Measurements from ENCODE around the gene CDK5RAP1. TPM values are rescaled to one million over a fixed set of nuclear protein-coding genes. Genes with fewer than 3 reads are reported as not detected.

CDK5RAP1 gene
- total RNA-seq, 1 donor from 2014 or later, result 42.0 TPM

GRCh38 chr20:33423141-33423834 lies 22.0 kb upstream of the CDK5RAP1 start:
- Mint-ChIP-seq H3K27ac (no peak overlapping the region), H3K4me1 (no peaks in the 10 kb centered on the region)

GRCh38 chr20:33419140-33419974 lies 18.0 kb upstream of the CDK5RAP1 start:
- Mint-ChIP-seq H3K27ac (no peak overlapping the region), H3K4me1 (no peaks in the 10 kb centered on the region), H3K9me3 (no peaks in the 10 kb centered on the region), H3K36me3 (no peaks in the 10 kb centered on the region), H3K27me3 (ENCODE audit: insufficient read depth, low read depth) (peaks cover 3% of the 10 kb centered on the region), H3K4me3 (no peak overlapping the region)
- no peaks in the 10 kb centered on the region for H3K36me3 ChIP-seq
- no peak overlapping the region for H3K27ac ChIP-seq
- no peaks in the 10 kb centered on the region for H3K9me3 ChIP-seq (ENCODE audit: low read depth)
- H2AFZ ChIP-seq (replicated peaks), result no peak overlapping the region
- H3K4me1 ChIP-seq, result no peaks in the 10 kb centered on the region
- H4K20me1 ChIP-seq (ENCODE audit: low read depth), result no peaks in the 10 kb centered on the region
- no peaks in the 10 kb centered on the region for H3K27me3 ChIP-seq
- no peak for TF ChIP-seq EZH2 (IDR thresholded peaks at IDR 0.05)
- H3K4me3 ChIP-seq, result no peak overlapping the region
- no peaks in the 10 kb centered on the region for H3K79me2 ChIP-seq (ENCODE audit: low read depth)
- no peaks in the 10 kb centered on the region for H3F3A ChIP-seq (ENCODE audit: low read depth)
- DNase-seq (ENCODE audit: low spot score), result no peak
- no peak overlapping the region for H3K9ac ChIP-seq
- H3K4me2 ChIP-seq, result no peak overlapping the region

More at GRCh38 chr20:33423141-33423834, 22.0 kb upstream of the CDK5RAP1 start:
- H3K27me3 ChIP-seq, result no peaks in the 10 kb centered on the region
- no peak overlapping the region for H3K4me2 ChIP-seq
- Mint-ChIP-seq H3K36me3 (no peaks in the 10 kb centered on the region), H3K4me3 (no peak overlapping the region), H3K27me3 (ENCODE audit: insufficient read depth, low read depth) (peaks cover 3% of the 10 kb centered on the region), H3K9me3 (no peaks in the 10 kb centered on the region)
- no peak overlapping the region for H3K9ac ChIP-seq
- H2AFZ ChIP-seq (replicated peaks), result no peak overlapping the region
- no peaks in the 10 kb centered on the region for H3F3A ChIP-seq (ENCODE audit: low read depth)
- no peak overlapping the region for H3K4me3 ChIP-seq
- TF ChIP-seq EZH2phosphoT487 (IDR thresholded peaks at IDR 0.05), result no peak
- H3K27ac ChIP-seq, result no peak overlapping the region
- H3K9me3 ChIP-seq (ENCODE audit: low read depth), result no peaks in the 10 kb centered on the region
- H3K4me1 ChIP-seq, result no peaks in the 10 kb centered on the region
- no peak for DNase-seq (ENCODE audit: low spot score)
- no peaks in the 10 kb centered on the region for H3K36me3 ChIP-seq
- no peaks in the 10 kb centered on the region for H4K20me1 ChIP-seq (ENCODE audit: low read depth)
- H3K79me2 ChIP-seq (ENCODE audit: low read depth), result no peaks in the 10 kb centered on the region

DNA sequence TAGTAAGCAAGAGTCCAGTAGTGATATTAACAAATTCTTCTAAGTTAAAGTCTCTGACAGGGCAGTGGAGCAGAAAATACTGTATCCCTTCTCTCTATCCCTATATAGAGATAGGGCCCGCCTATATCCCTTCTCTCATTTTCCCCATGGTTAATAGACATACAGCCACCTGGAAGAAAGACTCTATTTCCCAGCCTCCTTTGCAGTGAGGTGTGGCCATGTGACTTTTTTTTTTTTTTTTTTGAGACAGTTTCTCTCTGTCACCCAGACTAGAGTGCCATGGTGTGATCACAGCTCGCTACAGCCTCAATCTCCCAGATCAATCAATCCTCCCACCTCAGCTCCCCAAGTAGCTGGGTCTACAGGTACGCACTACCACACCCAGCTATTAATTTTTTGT lies 16.7 kb upstream of the CDK5RAP1 start:
- no peaks in the 10 kb centered on the region for H3K36me3 ChIP-seq
- no peak overlapping the region for H3K4me2 ChIP-seq
- no peak overlapping the region for H2AFZ ChIP-seq (replicated peaks)
- H3K9me3 ChIP-seq (ENCODE audit: low read depth), result no peaks in the 10 kb centered on the region
- H3K27ac ChIP-seq, result no peak overlapping the region
- Mint-ChIP-seq H3K9me3 (no peaks in the 10 kb centered on the region), H3K4me1 (no peaks in the 10 kb centered on the region), H3K27ac (no peak overlapping the region), H3K4me3 (no peak overlapping the region), H3K27me3 (ENCODE audit: insufficient read depth, low read depth) (peaks cover 3% of the 10 kb centered on the region), H3K36me3 (peaks cover 2% of the 10 kb centered on the region)
- TF ChIP-seq CTCF (IDR thresholded peaks at IDR 0.05) (no peak), EZH2 (IDR thresholded peaks at IDR 0.05) (no peak), EZH2phosphoT487 (IDR thresholded peaks at IDR 0.05) (no peak)
- H3K27me3 ChIP-seq, result no peaks in the 10 kb centered on the region
- no peak for DNase-seq (ENCODE audit: low spot score)
- no peaks in the 10 kb centered on the region for H4K20me1 ChIP-seq (ENCODE audit: low read depth)
- H3K4me1 ChIP-seq, result no peaks in the 10 kb centered on the region
- H3K9ac ChIP-seq, result no peak overlapping the region
- no peaks in the 10 kb centered on the region for H3K79me2 ChIP-seq (ENCODE audit: low read depth)
- no peaks in the 10 kb centered on the region for H3F3A ChIP-seq (ENCODE audit: low read depth)
- H3K4me3 ChIP-seq, result no peak overlapping the region

DNA sequence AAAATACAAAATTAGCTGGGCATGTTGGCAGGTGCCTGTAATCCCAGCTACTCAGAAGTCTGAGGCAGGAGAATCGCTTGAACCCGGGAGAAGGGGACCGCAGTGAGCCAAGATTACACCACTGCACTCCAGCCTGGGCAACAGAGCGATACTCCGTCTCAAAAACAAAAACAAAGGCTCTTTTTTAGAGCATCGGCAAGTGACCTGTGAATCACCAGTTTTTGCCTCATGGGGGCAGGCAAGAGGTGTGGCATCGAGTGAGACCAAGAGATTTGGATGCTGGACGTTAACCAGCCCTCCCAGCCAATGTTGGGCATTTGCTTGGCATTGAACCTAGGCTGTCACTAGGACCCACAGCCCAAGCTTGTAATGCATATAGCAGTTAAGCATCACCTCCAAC lies 14.6 kb upstream of the CDK5RAP1 start:
- peak; percentile 68 for TF ChIP-seq CTCF (IDR thresholded peaks at IDR 0.05)
- no peak for TF ChIP-seq EZH2phosphoT487 (IDR thresholded peaks at IDR 0.05)
- no peak for TF ChIP-seq EZH2 (IDR thresholded peaks at IDR 0.05)
- no peak overlapping the region for H3K9ac ChIP-seq
- H3K27ac ChIP-seq, result no peak overlapping the region
- H3K36me3 ChIP-seq, result no peaks in the 10 kb centered on the region
- Mint-ChIP-seq H3K27ac (no peak overlapping the region), H3K4me3 (no peak overlapping the region), H3K9me3 (no peaks in the 10 kb centered on the region), H3K27me3 (ENCODE audit: insufficient read depth, low read depth) (peaks cover 3% of the 10 kb centered on the region), H3K4me1 (peaks cover 5% of the 10 kb centered on the region), H3K36me3 (peaks cover 2% of the 10 kb centered on the region)
- H3K9me3 ChIP-seq (ENCODE audit: low read depth), result no peaks in the 10 kb centered on the region
- no peak overlapping the region for H2AFZ ChIP-seq (replicated peaks)
- no peak overlapping the region for H3K4me2 ChIP-seq
- H3K79me2 ChIP-seq (ENCODE audit: low read depth), result no peaks in the 10 kb centered on the region
- peak; percentile 67 for DNase-seq (ENCODE audit: low spot score)
- H3K4me1 ChIP-seq, result no peaks in the 10 kb centered on the region
- H3K27me3 ChIP-seq, result no peaks in the 10 kb centered on the region
- no peak overlapping the region for H3K4me3 ChIP-seq
- H3F3A ChIP-seq (ENCODE audit: low read depth), result no peaks in the 10 kb centered on the region
- H4K20me1 ChIP-seq (ENCODE audit: low read depth), result no peaks in the 10 kb centered on the region
